ENCODE measurements around the gene ARHGAP22.

ARHGAP22 gene

DNA sequence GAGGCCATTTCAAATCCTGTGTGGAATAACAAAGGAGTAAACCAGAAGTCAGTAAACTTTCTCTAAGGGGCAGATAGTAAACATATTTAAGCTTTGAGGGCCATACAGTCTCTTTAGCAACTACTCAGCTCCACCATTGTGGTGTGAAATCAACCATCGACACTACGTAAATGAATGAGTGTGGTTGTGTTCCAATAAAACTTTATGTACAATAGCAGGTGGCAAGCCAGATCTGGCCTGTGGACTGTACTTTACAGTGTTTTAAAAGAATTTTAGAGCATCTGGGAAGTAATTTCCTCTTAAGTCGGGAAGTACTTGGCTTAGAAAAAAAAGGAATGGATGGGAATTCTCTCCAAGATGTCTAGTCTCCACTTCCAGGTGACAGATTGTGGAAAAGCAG lies 71.3 kb downstream of the ARHGAP22 start:
- DNase-seq (ENCODE audit: low read depth in 2 of 2): no peak

DNA sequence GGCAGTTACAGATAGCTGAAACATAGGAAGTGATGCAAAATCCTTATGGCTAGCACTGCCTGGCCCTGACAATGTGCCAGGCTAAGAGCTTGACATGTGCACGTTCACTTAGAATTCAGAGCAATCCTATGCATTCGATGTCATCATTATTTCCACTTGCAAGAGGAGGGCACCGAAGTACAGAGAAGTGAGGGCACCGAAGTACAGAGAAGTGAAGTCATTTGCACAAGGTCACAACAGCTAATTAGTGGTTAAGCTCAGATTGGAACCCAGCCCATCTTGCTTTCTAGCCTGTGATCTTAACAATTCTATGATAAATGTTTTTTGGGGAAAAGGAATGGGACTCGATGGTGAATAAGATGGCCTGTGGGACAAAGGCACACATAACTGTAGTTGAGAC lies 73.4 kb downstream of the ARHGAP22 start:
- no peak for DNase-seq (ENCODE audit: low read depth in 2 of 2)

DNA sequence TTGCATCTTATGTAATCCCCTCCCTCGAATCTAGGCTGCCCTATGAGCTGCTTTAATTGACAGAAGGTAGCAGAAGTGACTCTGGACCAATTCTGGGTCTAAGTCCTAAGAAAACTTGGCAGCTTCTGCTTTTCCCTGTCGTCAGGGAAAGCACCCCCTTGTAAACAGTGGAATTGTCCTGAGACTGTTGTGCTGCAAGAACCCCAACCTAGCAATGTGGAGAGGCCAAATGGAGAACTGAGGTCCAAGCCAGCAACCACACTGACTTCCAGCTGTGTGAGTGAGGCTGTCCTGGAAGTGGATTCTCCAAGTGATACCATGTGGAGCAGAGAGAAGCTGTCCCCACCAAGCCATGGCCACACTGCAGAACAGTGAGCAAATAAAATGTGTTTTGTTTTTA lies 75.5 kb downstream of the ARHGAP22 start:
- DNase-seq (ENCODE audit: low read depth in 2 of 2): no peak

DNA sequence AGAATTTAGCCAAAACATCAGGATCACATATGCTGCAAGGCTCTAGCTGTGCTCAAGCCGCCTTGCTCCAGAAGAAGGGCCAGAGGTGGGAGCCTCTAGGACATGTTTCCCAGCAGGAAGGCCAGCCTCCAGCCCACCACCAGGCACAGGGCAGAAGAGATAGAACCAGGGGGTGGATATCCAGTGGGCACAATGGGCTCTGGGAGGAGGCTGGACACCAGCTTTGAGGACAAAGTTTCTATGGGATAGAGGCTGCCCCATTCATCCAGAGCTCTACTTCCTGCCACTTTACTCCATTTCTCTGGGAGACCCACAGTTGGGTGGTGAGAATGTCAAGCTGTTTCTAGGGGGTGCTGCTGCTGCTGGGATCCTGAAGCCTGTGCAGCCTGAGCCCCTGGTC lies 77.1 kb downstream of the ARHGAP22 start:
- no peak for DNase-seq (ENCODE audit: low read depth in 2 of 2)

DNA sequence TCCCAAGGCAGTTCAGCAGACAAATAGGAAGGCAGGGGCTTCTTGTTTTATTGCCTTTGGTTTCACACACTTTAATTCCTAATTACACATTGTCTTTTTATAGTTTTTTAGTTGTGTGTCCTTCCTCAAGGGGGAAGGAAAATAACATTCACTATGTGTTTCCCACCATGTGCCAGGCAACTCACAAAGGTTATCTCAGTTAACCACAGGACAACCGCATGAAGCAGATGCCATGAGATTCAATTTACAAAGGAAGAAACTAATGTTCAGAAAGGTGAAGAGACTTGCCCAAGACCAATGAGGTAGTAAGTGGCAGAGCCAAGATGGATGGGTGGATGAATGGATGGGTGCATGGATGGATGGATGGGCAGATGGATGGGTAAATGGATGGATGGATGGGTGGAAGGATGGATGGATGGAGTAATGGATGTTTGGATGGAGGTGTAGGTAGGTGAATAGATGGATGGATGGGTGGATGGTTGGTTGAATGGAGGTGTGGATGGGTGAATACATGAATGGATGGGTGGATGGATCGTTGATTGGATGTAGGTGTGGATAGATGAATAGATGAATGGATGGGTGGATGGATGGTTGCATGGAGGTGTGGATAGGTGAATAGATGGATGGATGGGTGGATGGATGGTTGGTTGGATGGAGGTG lies 77.9 kb downstream of the ARHGAP22 start:
- no peak for DNase-seq (ENCODE audit: low read depth in 2 of 2)

DNA sequence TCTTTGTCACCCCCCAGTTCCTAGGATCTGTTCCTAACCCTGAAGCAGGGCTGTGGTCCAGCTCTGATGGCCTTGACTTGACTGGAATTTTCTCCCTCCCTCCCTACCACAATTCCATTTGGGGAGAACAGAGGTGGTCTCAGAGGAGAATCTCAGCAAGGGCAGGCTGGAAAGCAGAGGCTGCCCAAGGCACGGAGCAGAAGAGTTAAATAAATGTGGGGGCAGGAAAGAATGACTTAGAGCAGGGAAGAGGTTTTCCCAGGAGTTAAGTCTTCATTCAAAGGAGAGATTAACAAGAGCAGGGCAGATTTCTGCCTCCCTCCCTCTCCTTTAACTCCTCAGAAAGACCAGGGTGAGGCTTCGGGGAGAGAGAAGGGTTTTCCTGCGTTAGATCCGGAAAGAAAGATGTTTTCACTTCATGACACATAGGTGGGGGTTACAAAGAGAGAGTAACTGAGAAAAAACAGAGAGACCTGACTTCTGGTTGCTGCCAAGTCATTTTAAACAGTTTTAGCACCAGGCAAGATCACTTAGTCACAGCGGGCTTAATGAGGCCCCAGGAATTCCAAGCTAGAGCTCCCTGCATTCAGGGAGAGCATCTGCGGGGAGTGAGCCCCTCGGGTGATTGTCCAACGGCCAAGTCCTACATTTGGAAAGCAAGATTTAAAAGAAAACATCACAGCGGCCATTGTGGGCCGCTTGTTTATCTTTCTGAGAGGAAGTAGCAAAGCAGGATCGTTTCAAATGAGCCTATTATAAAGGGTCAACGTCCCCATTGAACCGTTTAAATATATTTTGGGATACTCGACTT lies 78.7 kb downstream of the ARHGAP22 start:
- no peak for DNase-seq (ENCODE audit: low read depth in 2 of 2)

DNA sequence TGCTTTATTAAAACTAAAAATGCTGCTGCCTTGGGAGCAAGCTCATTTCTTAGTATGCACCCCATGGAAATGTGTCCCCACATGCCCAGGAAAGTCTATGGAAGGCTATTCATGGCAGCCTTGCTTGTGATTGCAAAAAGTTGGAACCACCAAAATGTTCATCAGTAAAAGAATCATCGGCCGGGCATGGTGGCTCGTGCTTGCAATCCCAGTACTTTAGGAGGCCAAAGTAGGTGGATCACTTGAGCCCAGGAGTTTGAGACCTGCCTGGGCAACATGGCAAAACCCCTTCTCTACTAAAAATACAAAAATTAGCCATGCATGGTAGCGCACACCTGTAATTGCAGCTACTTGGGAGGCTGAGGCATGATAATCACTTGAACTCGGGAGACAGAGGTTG lies 79.8 kb downstream of the ARHGAP22 start:
- no peak for DNase-seq (ENCODE audit: low read depth in 2 of 2)

DNA sequence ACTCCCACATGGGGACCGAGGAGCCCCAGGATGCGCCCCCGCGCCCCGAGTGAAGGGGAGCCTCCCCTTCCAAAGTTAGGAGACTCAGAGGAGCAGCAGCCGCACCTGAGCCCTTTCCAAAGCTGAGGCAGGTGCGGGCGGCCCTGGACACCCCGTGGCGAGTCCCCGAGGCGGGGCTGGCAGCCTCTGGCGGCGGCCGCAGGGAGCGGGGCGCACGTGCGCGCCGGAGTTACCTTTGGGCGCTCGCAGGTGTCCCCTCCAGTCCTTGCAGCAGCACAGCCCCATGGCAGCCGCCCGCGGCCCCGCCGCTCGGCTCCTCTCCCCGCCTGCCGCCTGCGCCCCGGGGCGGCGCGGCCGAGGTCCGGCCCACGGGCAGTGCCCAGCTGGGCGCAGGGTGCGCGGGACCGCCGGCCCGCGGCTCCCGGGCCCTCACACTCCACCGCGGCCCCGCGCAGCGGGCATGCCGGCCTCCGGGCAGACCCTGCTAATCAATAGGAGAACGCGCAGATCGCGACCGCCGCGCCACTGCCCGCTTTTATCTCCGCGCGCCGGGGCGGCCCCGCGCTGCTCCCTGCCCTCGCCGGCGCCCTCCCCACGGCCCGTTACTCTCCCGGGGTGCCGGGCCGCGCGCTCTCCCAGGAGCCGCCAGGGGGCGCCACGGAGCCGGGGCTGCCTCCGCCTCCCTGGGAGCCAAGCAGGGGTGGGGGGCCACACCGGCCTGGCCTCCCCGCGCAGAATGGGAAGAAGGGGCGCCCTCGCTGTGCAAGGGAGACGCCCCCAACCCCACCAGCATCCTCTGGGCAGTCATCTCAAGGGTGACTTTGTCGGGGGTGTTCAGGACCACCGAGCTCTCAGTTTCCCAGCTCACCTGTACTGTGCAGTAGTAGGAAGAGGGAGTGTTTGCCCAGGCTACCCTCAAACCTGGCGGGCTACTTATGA lies 80.8 kb downstream of the ARHGAP22 start:
- DNase-seq (ENCODE audit: low read depth in 2 of 2): no peak

DNA sequence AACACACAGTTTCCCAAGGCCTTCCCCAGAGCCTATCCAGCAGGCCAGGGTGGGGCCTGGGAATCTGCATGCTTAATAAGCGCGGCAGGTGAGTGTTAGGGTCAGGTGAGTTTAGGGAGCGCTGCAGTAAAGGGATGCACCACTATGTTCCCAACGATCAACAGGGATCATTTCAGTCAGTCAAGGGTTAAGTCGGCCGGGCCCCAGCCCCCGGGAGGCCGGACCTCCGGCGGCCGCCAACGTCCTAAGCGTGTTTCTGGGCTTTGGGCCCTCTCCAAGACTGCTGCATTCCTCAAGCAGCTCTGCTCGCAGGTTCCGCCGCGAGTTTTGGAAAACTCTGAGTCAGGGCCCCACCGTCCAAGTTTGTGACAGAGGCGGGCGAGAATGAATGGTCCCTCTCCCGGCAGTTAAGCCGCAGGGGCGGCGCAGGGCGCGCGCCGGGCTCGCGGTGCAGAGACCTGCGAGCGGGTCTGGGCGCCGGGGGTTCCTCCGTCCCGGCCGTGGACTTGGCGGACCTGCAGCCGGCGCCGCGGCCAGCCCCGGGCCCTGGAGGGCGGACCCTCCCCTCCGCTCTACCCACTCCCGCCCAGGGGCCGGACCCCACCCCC lies 81.6 kb downstream of the ARHGAP22 start:
- DNase-seq (ENCODE audit: low read depth in 2 of 2): no peak

DNA sequence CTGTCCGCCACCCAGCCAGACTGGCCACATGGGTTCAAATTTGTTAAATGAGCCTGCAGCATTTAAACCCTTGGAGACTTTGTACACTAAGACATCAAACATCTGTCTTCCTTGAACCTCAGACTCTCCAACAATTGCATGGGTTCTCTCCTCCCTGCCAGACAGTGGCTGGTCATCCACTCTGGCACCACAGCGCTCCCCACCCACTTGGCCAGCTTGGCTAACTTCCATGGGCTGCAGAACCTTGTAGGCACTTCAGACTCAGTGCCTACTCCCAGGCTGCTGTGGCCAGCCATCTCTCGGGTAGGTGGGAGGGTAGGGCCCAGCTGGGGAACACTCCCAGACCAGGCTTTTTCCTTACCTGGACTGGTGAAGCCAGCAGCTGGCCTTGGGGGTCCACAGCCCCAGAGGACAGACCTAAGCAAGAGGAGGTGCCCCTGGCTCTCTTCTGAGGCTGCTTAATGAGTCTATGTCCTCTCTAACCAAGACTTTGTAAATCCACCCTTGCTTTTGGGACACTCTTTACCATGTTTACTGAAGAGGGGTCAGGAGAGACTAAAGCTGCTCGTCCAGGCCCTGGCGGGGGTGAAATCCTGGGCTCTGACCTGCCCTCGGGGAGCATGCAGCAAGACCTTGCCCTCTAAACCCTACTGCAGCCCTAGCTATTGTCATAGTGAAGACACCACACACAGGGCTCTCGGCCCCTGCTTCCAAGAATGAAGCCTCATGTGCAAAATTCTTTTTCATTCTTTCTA lies 82.7 kb downstream of the ARHGAP22 start:
- no peak for DNase-seq (ENCODE audit: low read depth in 2 of 2)

DNA sequence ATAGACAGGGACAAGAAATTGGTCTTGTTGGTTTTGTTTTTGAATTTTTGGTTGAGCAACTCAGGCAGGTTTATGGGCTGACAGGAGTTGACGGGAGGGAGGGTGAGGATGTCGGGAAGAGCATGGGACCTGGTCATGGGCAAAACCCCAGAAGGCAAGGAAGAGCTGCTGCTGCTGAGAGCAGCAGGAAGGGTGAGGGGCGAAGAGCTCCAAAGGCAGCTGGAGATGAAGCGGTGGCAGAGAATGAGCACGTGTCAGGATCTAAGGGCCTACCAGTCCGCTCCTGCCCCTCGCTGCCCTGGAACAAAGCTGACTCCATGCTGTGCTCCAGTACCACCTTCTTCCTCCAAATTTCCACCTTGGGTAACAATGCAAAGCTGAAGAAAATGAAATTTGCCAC lies 84.3 kb downstream of the ARHGAP22 start:
- no peak for DNase-seq (ENCODE audit: low read depth in 2 of 2)

DNA sequence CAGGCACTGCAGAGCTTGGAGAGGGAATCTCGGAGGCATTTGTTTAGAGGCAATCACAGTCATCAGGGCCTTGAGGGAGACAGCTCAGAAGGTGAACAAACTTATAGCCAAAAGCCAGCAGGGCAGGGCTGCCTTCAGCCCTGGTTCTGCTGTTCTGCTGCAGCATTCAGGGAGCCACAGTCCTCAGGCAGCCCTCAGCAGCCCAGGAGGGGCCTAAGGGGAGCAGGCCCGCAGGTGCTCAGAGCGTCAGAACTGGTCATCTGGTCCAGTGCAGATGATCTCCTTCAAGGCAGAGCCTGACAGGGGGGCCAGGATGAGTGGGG lies 84.7 kb downstream of the ARHGAP22 start:
- no peak for DNase-seq (ENCODE audit: low read depth in 2 of 2)

DNA sequence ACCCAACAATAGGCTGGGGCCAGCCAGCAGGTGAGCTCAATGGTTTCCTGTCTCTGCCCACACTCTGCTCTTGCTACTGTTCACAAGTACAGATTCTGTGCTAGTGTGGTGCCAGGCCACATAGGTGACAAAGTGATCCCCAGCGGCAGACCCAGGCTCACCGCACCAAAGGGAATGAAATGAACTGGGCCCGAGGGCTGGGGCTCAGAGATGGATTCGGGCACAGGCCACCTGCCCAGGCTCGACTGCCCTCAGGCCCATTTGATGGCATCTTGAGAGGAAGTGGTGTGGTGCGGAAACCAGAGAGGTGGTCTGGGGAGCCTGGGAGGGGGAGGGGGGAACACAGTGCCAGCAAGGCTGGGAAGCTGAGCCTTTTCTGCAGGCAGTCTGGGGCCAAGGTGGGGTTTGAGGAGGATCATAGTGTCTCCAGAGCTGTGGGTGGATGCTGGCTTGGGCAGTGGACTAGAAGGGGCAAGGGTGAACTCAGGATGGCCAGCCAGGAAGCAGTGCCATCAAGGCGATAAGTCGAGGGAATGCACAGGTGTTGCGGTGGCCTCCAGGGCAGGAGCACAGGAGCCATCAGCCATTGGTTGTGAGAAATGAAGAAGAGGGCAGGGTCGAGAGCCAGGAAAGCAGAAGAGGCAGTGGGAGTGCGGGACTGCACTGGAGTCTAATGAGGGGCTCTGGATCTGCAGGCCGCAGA lies 85.2 kb downstream of the ARHGAP22 start:
- no peak for DNase-seq (ENCODE audit: low read depth in 2 of 2)

DNA sequence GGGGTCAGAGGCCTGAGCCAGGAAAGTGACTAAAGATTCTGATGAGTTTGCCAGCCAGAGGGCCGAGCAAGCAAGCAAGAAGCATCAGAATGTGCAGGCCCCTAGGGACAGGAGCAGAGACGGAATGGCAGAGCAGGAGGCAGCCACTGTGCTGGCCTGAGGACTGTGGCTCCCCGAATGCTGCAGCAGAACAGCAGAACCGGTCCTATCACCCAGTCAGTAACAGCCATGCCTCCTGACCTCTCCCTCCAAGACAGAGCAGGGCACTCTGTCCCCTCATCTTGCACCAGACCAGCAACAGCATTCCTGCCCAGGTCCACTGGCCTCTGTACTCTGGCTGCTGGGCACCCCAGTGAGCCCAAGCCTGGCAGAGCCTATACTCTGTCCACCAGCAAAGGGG lies 85.9 kb downstream of the ARHGAP22 start:
- DNase-seq (ENCODE audit: low read depth in 2 of 2): no peak

DNA sequence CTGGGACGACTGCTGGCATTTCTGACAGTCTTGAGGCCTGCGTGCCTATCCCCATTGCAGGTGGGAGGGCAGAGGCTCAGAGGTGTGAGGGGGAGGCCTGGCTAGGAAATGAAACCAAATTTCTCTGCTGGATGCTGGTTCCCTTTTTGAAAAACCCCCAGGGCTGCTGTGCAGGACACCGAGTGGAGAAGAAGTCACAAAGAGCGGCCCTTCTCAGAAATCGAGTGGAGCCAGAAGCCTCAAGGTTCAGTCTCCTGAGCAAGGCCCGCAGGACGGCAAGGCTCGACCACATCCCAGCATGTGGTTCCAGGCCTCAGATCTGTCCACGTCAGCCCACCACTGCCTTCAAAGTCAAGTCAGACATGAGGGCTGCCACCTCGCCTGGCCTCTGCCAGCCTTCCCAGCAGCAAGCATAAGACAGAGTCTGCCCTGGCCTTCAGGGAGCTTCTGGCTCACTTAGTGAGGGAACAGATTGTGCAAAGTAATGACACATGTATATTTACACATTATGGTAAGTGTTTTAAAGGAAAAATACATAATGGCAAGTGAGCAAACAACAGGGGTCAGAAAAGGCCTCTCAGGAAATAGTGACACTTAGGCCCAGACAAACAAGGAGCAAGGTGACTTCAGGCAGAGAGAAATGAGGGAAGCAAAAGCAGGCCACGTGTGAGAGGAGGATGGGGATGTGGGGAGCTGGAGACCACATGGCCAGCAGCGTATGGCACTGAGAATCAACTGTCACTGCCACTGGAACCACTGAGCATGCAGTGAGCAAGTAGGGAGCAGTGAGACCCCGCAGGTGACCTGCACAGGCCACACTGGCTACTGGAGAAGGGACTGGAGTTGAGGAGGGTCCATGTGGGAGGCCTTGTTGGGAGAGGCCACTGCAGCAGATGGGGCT lies 86.7 kb downstream of the ARHGAP22 start:
- no peak for DNase-seq (ENCODE audit: low read depth in 2 of 2)

DNA sequence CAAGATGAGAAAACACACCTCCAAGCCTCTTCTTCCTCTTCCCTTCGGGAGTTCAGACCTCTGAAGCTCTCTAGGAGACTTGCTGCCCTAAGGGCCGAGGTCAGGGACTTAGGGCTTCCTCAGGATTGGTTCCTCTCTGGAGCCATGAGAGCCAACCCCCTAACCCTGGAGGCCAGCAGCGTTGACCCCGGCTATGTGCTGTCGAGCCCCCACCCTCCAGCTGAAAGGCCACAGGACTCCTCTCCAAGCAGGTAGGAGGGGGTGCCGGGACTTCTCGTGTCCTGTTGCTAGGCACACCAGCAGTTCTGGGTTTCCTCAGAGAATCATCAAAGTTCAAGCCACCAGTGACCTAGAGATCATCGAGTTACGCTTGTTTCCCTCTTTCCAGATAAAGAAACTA lies 87.4 kb downstream of the ARHGAP22 start:
- no peak for DNase-seq (ENCODE audit: low read depth in 2 of 2)

DNA sequence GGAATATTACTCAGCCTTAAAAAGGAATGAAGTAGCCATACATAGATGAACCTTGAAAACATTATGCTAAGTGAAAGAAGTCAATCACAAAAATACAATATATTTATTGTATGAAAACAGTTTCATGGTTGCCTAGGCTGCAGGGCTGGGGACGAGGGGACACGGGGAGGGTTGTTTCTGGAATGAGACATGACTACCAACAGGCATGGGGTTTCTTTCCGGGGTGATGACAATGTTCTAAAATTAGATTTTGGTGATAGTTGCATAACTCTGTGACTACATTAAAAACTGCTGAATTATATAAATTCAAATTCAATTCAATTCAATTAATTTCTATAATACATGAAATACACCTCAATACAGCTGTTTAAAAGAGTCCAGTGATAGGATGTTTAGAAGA lies 88.0 kb downstream of the ARHGAP22 start:
- DNase-seq (ENCODE audit: low read depth in 2 of 2): no peak

DNA sequence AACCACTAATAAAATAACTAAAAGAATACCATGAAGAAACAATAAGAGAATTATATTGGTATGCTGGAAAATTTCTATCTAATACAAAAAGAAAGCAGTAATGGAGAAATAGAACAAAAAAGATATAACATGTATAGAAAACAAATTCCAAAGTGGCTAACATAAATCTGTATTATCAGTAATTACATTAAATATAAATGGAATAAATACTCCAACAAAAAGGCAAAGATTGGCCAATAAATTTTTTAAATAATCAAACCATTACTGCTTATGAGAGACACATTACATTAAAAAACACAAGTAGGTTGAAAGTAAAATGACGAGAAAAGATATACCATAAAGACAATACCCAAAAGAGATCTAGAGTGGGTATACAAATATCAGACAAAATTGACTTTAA lies 90.0 kb downstream of the ARHGAP22 start:
- no peak for DNase-seq (ENCODE audit: low read depth in 2 of 2)

DNA sequence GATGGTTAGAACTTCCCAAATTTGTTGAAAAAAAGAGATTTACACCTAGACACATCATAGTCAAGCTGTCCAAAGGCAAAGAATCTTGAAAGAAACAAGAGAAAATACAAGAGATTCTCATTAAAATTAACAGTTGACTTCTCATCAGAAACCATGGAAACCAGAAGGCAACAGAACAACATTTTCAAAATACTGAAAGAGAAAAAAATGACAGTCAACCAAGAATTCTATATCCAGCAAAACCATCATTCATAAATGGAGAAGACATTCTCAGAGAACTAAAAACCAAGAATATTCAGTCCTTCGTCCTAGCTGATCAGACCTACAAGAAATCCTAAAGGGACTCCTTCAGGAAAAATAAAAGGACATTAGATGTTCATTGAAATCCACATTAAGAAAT lies 90.6 kb downstream of the ARHGAP22 start:
- no peak for DNase-seq (ENCODE audit: low read depth in 2 of 2)

DNA sequence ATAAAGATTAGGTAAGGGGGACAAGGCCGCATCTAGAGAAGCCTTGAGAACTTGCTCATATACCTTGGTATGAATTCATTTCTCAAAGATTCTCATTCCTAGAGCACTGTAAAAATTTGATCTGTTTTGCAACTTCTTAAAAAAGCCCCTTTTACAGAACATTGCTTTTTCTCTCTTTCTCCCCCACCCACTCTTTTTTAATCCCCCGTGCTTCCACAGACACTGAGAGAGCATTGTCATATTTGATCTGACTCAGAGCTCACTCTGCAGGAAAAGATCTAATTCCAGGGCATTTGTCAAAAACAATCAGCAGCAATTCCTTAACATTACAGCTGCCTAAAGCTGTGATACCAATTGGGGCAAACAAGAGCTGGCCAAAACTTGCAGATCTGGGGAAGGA lies 92.0 kb downstream of the ARHGAP22 start:
- DNase-seq (ENCODE audit: low read depth in 2 of 2): no peak

All from activated CD4-positive, alpha-beta T cell treated with anti-CD3 and anti-CD28 coated beads for 24 hours (primary cell).